Esophagus squamous epithelium (tissue), 4 donors: Measurements from ENCODE around the gene B3GNT7.

Source experiments
- CTCF ChIP-seq, 6 experiments: fragments of 450-650 bp in 4 of 6; fragments of 200-600 bp in 2 of 6; sonication (generic) in 2 of 6; IDR thresholded peaks; one replicate each; pipeline ENCODE4 v1.5.1; 2016 to 2019; ENCODE audit warnings: antibody characterized with exemption in 6 of 6, mild to moderate bottlenecking in 4 of 6, moderate library complexity in 4 of 6
- POLR2A ChIP-seq, 4 donors: fragments of 450-650 bp; IDR thresholded peaks; one replicate each; pipeline ENCODE4 v1.6.1; 2017; ENCODE audit warnings: antibody characterized with exemption in 4 of 4, mild to moderate bottlenecking in 4 of 4, moderate library complexity in 3 of 4

GRCh38 chr2:231382116-231382515, 13.4 kb upstream of the B3GNT7 start:
- no peak for TF ChIP-seq CTCF (IDR thresholded peaks at IDR 0.05)
- TF ChIP-seq POLR2A (IDR thresholded peaks at IDR 0.05), result no peak
